ENCODE results near the gene A4GALT.

GRCh38 chr22:42701694-42702093 lies 19.0 kb downstream of the A4GALT start:
- no peak for TF ChIP-seq TAF1 (IDR thresholded peaks at IDR 0.05; ENCODE audit: borderline replicate concordance, insufficient read depth, low read length)
- no peak for TF ChIP-seq SIN3A (IDR thresholded peaks at IDR 0.05; ENCODE audit: borderline replicate concordance, insufficient read depth, low read length)
- TF ChIP-seq POLR2AphosphoS5 (IDR thresholded peaks at IDR 0.05; ENCODE audit: low read depth, low read length): no peak
- no peak for TF ChIP-seq REST (IDR thresholded peaks at IDR 0.05; ENCODE audit: insufficient read depth in 1 of 2, low read depth in 2 of 2, low read length in 2 of 2)
- no peak for TF ChIP-seq FOXP2 (optimal IDR thresholded peaks at IDR 0.05; ENCODE audit: borderline replicate concordance, extremely low read depth, extremely low read length, insufficient read depth)
